ENCODE results near the gene ABLIM3. TPM values are rescaled to one million over a fixed set of nuclear protein-coding genes. Genes with fewer than 3 reads are reported as not detected.

The ABLIM3 gene
- total RNA-seq, 4 donors from 2014 or later: 10.5 to 30.4 (median 22.3) TPM

DNA sequence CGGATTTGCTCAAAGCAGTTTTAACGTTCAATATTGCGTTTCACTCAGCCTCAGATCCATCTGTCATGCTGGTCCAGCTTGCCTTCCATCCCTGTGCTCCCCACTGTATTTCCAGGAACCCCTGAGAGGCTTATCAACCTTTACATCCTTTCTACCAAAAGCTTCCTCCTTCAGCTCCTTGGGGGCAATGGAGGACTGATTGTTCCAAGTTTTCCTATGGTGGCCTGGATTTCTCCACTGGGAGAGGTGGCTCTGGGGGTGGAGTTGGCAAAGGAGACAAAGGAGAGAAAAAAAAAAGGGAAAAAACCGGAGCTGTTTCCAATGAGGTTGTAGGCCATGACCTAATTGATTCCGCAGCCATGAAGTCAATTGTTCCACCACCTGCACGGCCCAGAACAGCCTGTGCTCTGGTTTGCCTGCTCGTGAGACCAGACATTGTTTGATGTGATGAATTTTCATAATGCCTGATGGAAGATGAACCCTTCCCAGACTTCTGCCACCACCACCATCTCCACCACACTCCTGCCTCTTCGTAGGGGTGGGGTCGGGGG lies 54.1 kb downstream of the ABLIM3 start:
- WGBS, 2 donors: 76 to 82% methylated on average over 9 of the region's 9 CpGs
- Histone ChIP-seq H3K36me3 (no peaks in the 10 kb centered on the region), H3K27me3 (no peaks in the 10 kb centered on the region), H3K9me3 (no peaks in the 10 kb centered on the region), H3K27ac (no peak overlapping the region), H3K4me3 (replicated peaks in 1 of 3) (no peak overlapping the region), H3K4me1 (no peaks in the 10 kb centered on the region)
- no peak for DNase-seq
- TF ChIP-seq, protein P1, sequence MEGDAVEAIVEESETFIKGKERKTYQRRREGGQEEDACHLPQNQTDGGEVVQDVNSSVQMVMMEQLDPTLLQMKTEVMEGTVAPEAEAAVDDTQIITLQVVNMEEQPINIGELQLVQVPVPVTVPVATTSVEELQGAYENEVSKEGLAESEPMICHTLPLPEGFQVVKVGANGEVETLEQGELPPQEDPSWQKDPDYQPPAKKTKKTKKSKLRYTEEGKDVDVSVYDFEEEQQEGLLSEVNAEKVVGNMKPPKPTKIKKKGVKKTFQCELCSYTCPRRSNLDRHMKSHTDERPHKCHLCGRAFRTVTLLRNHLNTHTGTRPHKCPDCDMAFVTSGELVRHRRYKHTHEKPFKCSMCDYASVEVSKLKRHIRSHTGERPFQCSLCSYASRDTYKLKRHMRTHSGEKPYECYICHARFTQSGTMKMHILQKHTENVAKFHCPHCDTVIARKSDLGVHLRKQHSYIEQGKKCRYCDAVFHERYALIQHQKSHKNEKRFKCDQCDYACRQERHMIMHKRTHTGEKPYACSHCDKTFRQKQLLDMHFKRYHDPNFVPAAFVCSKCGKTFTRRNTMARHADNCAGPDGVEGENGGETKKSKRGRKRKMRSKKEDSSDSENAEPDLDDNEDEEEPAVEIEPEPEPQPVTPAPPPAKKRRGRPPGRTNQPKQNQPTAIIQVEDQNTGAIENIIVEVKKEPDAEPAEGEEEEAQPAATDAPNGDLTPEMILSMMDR (IDR thresholded peaks at IDR 0.05): no peak
- TF ChIP-seq POLR2A (IDR thresholded peaks at IDR 0.05): no peak
- intact Hi-C loops (cut with DNase I): no loop called here

- Histone ChIP-seq H3K36me3 (no peaks in the 10 kb centered on the region), H3K4me1 (no peaks in the 10 kb centered on the region), H3K27ac (no peak overlapping the region), H3K27me3 (no peaks in the 10 kb centered on the region), H3K9me3 (no peaks in the 10 kb centered on the region), H3K4me3 (replicated peaks in 1 of 3) (no peak overlapping the region)
- DNase-seq: no peak
- 82% methylated on average over 1 of the region's 1 CpG for WGBS, 2 donors
- intact Hi-C loops (cut with DNase I): no loop called here
- TF ChIP-seq POLR2A (IDR thresholded peaks at IDR 0.05): no peak
- TF ChIP-seq, protein P1 (IDR thresholded peaks at IDR 0.05): no peak
These were observed 54.7 kb downstream of the ABLIM3 start for GRCh38 chr5:149195962-149196361.

GRCh38 chr5:149198148-149198547 lies 56.9 kb downstream of the ABLIM3 start:
- H3K4me1 ChIP-seq: no peaks in the 10 kb centered on the region
- no peak for DNase-seq
- intact Hi-C loops (cut with DNase I): no loop called here
- no peaks in the 10 kb centered on the region for H3K36me3 ChIP-seq
- H3K27ac ChIP-seq: no peak overlapping the region
- TF ChIP-seq, protein P1 (IDR thresholded peaks at IDR 0.05): no peak
- no peak for TF ChIP-seq POLR2A (IDR thresholded peaks at IDR 0.05)
- 91 to 92% methylated on average over 7 to 9 of the region's 9 CpGs for WGBS, 2 donors
- no peaks in the 10 kb centered on the region for H3K9me3 ChIP-seq
- H3K4me3 ChIP-seq (replicated peaks in 1 of 3): no peak overlapping the region
- H3K27me3 ChIP-seq: no peaks in the 10 kb centered on the region

GRCh38 chr5:149200355-149200754 lies 59.1 kb downstream of the ABLIM3 start:
- DNase-seq: peak in 1 of 2 donors; percentile 29
- H3K36me3 ChIP-seq: no peaks in the 10 kb centered on the region

GRCh38 chr5:149201121-149201637 lies 59.9 kb downstream of the ABLIM3 start:
- no peak for TF ChIP-seq POLR2A (IDR thresholded peaks at IDR 0.05)
- TF ChIP-seq, protein P1 (IDR thresholded peaks at IDR 0.05): no peak
- intact Hi-C loops (cut with DNase I): no loop called here
- Histone ChIP-seq H3K4me1 (peaks cover 0 to 6% of the 10 kb centered on the region in 2 donors), H3K27me3 (no peaks in the 10 kb centered on the region), H3K4me3 (replicated peaks in 1 of 3) (no peak overlapping the region), H3K36me3 (no peaks in the 10 kb centered on the region), H3K27ac (no peak overlapping the region), H3K9me3 (no peaks in the 10 kb centered on the region)
- no peak for DNase-seq
- 71 to 82% methylated on average over 6 of the region's 6 CpGs for WGBS, 2 donors

More at GRCh38 chr5:149200355-149200754, 59.1 kb downstream of the ABLIM3 start:
- Histone ChIP-seq H3K27ac (no peak overlapping the region), H3K27me3 (no peaks in the 10 kb centered on the region), H3K4me1 (peaks cover 0 to 1% of the 10 kb centered on the region in 2 donors), H3K9me3 (no peaks in the 10 kb centered on the region), H3K4me3 (replicated peaks in 1 of 3) (no peak overlapping the region)
- TF ChIP-seq, protein P1 (IDR thresholded peaks at IDR 0.05): no peak
- no peak for TF ChIP-seq POLR2A (IDR thresholded peaks at IDR 0.05)
- intact Hi-C loops (cut with DNase I): no loop called here
- 68% methylated on average over 6 of the region's 6 CpGs for WGBS, 2 donors

Measured in thyroid gland (tissue), 4 donors.